ENCODE results near the gene YIPF3.
"Not testable (repeated sequence)": the region's sequence is repeated elsewhere in the genome, so short reads cannot be mapped to it uniquely, and the experiment has no call there.

The YIPF3 gene

DNA sequence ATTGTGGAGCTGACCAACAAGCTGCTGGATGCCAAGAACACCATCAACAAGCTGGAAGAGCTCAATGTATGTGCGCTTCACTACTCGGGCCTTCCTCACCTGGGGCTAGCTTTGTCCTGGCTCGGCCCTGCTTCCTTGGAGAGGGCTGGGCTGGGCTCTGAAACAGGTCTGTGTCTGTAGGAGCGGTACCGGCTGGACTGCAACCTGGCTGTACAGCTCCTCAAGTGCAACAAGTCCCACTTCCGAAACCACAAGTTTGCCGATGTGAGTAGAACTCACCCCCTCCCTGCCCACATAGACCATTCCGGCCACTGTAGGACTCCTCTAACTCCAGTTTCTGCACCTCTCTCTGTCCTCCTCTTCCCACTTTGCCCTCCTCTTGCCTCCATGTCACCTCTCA is 13.3 kb downstream of the YIPF3 start:
- no peak overlapping the region for H3K9ac ChIP-seq
- no peak overlapping the region for H3K4me3 ChIP-seq (ENCODE audit: low read depth, low read length)

DNA sequence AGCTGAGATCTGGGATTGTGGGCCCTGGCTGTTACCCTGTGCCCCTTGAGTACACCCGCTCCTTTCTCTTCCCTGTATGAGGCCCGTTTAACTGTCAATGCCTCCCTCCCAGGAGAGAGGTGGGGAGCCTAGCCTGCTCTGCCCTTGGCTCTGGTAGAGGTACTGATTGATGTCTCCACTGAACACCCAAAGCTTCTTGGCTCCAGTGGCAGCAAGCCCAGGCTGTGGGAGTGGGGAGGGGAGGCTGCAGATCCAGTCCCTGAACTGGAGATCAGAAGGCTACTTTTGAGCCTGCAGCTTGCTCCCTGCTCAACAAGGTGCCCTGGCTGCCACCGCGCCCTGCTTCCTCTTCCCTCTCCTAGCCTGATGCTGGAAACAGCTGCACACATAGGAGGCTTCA is 14.1 kb downstream of the YIPF3 start:
- Histone ChIP-seq H2AFZ (no peak overlapping the region), H3K9ac (no peak overlapping the region), H3K27ac (no peak overlapping the region), H3K79me2 (no peaks in the 10 kb centered on the region), H3K4me2 (ENCODE audit: low read length) (no peak overlapping the region), H3K4me3 (ENCODE audit: low read depth, low read length) (no peak overlapping the region), H3K9me3 (ENCODE audit: control insufficient read depth, low read length) (no peaks in the 10 kb centered on the region), H3K4me1 (no peaks in the 10 kb centered on the region), H3K36me3 (ENCODE audit: control insufficient read depth, insufficient read depth, low read length) (no peaks in the 10 kb centered on the region), H3K27me3 (ENCODE audit: control insufficient read depth, insufficient read depth, low read length) (no peaks in the 10 kb centered on the region)
- TF ChIP-seq, protein P1, sequence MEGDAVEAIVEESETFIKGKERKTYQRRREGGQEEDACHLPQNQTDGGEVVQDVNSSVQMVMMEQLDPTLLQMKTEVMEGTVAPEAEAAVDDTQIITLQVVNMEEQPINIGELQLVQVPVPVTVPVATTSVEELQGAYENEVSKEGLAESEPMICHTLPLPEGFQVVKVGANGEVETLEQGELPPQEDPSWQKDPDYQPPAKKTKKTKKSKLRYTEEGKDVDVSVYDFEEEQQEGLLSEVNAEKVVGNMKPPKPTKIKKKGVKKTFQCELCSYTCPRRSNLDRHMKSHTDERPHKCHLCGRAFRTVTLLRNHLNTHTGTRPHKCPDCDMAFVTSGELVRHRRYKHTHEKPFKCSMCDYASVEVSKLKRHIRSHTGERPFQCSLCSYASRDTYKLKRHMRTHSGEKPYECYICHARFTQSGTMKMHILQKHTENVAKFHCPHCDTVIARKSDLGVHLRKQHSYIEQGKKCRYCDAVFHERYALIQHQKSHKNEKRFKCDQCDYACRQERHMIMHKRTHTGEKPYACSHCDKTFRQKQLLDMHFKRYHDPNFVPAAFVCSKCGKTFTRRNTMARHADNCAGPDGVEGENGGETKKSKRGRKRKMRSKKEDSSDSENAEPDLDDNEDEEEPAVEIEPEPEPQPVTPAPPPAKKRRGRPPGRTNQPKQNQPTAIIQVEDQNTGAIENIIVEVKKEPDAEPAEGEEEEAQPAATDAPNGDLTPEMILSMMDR (IDR thresholded peaks at IDR 0.05), result no peak

More for the DNA sequence above, 13.3 kb downstream of the YIPF3 start:
- no peaks in the 10 kb centered on the region for H3K9me3 ChIP-seq (ENCODE audit: control insufficient read depth, low read length)
- no peaks in the 10 kb centered on the region for H3K4me1 ChIP-seq
- H3K27ac ChIP-seq, result no peak overlapping the region
- no peak overlapping the region for H3K4me2 ChIP-seq (ENCODE audit: low read length)
- H2AFZ ChIP-seq, result no peak overlapping the region
- no peaks in the 10 kb centered on the region for H3K36me3 ChIP-seq (ENCODE audit: control insufficient read depth, insufficient read depth, low read length)
- no peaks in the 10 kb centered on the region for H3K79me2 ChIP-seq
- TF ChIP-seq, protein P1 (IDR thresholded peaks at IDR 0.05), result no peak
- no peaks in the 10 kb centered on the region for H3K27me3 ChIP-seq (ENCODE audit: control insufficient read depth, insufficient read depth, low read length)

DNA sequence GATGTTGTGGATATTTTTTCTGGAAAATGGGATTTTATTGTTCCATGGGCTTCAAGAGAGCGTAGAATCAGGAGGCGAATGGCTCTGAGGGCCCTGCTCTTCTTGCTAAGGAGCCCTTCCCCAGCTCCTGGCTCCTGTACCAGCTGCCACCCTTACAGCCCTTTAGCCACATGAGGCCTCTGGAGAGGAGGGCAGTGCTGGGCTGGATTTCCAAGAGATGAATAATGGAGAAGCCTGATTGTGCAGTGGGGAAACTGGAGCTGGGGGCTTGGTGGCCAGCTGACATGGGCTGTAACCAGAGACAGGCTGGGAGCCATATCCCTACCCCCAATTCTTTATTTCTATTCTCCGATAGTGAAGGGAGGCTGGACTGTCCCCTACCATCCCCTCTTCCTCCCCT is 15.8 kb downstream of the YIPF3 start:
- peaks cover 2% of the 10 kb centered on the region for H3K4me1 ChIP-seq
- H3K9me3 ChIP-seq (ENCODE audit: control insufficient read depth, low read length), result no peaks in the 10 kb centered on the region
- H3K9ac ChIP-seq, result no peak overlapping the region
- H3K27ac ChIP-seq, result no peak overlapping the region
- no peak overlapping the region for H2AFZ ChIP-seq
- TF ChIP-seq, protein P1 (IDR thresholded peaks at IDR 0.05), result no peak
- H3K36me3 ChIP-seq (ENCODE audit: control insufficient read depth, insufficient read depth, low read length), result no peaks in the 10 kb centered on the region
- H3K4me3 ChIP-seq (ENCODE audit: low read depth, low read length), result no peak overlapping the region
- no peaks in the 10 kb centered on the region for H3K27me3 ChIP-seq (ENCODE audit: control insufficient read depth, insufficient read depth, low read length)
- no peaks in the 10 kb centered on the region for H3K79me2 ChIP-seq
- no peak overlapping the region for H3K4me2 ChIP-seq (ENCODE audit: low read length)

DNA sequence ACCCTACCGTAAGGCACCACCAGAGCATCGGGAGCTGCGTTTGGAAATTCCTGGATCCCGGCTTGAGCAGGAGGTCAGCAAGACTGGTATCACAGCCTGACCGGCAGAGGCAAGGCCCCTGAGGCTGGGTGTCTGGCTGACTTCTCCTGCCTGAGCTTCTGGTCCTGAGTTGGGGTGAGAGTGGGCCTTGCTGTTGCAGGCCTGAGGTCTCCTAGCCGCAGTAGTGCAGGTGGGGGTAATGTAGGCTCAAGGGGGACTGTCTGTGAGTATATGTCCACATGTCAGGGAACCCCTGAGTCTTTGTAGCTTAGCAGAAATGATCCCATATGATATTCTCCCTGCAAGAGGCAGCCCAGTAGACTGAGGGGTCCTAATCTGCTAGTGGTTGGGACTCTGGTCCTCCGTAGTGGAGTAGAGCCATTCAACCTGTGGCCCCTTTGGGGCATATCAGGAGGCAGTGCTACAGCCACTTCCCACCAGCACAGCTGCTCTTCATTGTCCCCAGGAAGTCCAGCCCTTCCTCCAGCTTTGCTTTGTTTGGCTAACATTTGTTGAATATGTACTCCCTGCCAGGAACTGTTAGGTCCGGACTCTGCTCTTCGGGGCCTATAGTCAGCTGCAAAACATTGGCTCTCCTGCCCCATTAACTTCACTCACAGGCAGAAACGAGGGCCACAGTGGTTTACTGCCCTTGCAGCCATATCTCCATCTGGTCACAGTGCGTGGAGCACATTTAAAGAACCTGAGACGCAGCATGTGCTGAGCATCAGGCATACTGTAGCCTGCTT is 17.5 kb downstream of the YIPF3 start:
- Histone ChIP-seq H3K9me3 (ENCODE audit: control insufficient read depth, low read length) (no peaks in the 10 kb centered on the region), H3K27ac (no peak overlapping the region), H3K27me3 (ENCODE audit: control insufficient read depth, insufficient read depth, low read length) (no peaks in the 10 kb centered on the region), H3K4me3 (ENCODE audit: low read depth, low read length) (no peak overlapping the region), H3K4me2 (ENCODE audit: low read length) (no peak overlapping the region), H3K9ac (no peak overlapping the region), H3K79me2 (peaks cover 2% of the 10 kb centered on the region), H2AFZ (no peak overlapping the region), H3K4me1 (peaks cover 2% of the 10 kb centered on the region), H3K36me3 (ENCODE audit: control insufficient read depth, insufficient read depth, low read length) (no peaks in the 10 kb centered on the region)
- TF ChIP-seq, protein P1 (IDR thresholded peaks at IDR 0.05), result no peak

DNA sequence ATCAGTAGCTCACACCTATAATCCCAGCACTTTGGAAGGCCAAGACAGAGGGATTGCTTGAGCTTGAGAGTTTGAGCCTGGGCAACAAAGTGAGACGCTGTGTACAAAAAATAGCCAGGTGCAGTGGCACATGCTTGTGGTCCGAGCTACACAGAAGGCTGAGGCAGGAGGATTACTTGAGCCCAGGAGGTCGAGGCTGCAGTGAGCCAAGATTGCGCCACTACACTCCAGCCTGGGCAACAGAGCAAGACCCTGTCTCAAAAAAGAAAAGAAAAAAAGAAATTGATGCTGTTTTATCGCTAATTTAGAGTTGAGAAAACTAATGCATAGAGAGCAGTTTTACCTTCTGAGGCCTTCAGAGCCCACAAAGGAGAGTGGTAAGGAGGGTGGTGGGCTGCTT is 18.4 kb downstream of the YIPF3 start:
- not testable (repeated sequence) for H2AFZ ChIP-seq; H3K79me2 ChIP-seq; H3K36me3 ChIP-seq (ENCODE audit: control insufficient read depth, insufficient read depth, low read length); H3K9me3 ChIP-seq (ENCODE audit: control insufficient read depth, low read length); H3K4me1 ChIP-seq; H3K4me2 ChIP-seq (ENCODE audit: low read length); H3K27me3 ChIP-seq (ENCODE audit: control insufficient read depth, insufficient read depth, low read length); H3K4me3 ChIP-seq (ENCODE audit: low read depth, low read length); H3K27ac ChIP-seq; H3K9ac ChIP-seq
